Measurements from ENCODE around the gene SLC39A12. TPM values are rescaled to one million over a fixed set of nuclear protein-coding genes. Genes with fewer than 3 reads are reported as not detected.

SLC39A12 gene
- total and polyA plus RNA-seq, 2 of the 4 experiments (the other 2 are of a cell fraction), result not detected

- dilution Hi-C loops (cut with HindIII; ENCODE audit: low sequenced_read_pairs, unreplicated experiment) (no loop called here), in situ Hi-C loops (cut with MboI; ENCODE audit: low sequenced_read_pairs) (no loop called here), intact Hi-C loops (cut with micrococcal nuclease) (no loop called here)
- no peaks in the 10 kb centered on the region for H3K9me1 ChIP-seq (ENCODE audit: insufficient read depth, low read length)
- H3K27ac ChIP-seq (ENCODE audit: insufficient read depth, low read length), result no peak overlapping the region
- no peak overlapping the region for H2BK15ac ChIP-seq (ENCODE audit: low read depth, low read length)
- H3K56ac ChIP-seq (ENCODE audit: extremely low read depth, insufficient read depth, low read length), result no peak overlapping the region
- no peaks in the 10 kb centered on the region; the same call in 1 of the 2 replicates for H3K4me1 ChIP-seq (ENCODE audit: control insufficient read depth, insufficient read depth, low read length)
- no peak overlapping the region for H3K23ac ChIP-seq (ENCODE audit: low read depth, low read length)
- no peak overlapping the region for H3K4ac ChIP-seq (ENCODE audit: low read depth, low read length)
- no peak for TF ChIP-seq CHD1 (IDR thresholded peaks at IDR 0.05; ENCODE audit: low read depth, low read length)
- no peak for TF ChIP-seq POLR2A (IDR thresholded peaks at IDR 0.05; ENCODE audit: low read depth, low read length)
- TF ChIP-seq MAZ (IDR thresholded peaks at IDR 0.05; ENCODE audit: borderline replicate concordance, low read depth, low read length), result no peak
- no peak for TF ChIP-seq BHLHE40 (IDR thresholded peaks at IDR 0.05; ENCODE audit: low read depth, low read length)
- TF ChIP-seq MAFK (IDR thresholded peaks at IDR 0.05; ENCODE audit: low read depth, low read length), result no peak
- no peak for TF ChIP-seq RCOR1 (IDR thresholded peaks at IDR 0.05; ENCODE audit: insufficient replicate concordance, low read length)
- H2BK120ac ChIP-seq (ENCODE audit: low read depth, low read length), result no peak overlapping the region
- no peak overlapping the region for H3K18ac ChIP-seq (ENCODE audit: low read depth, low read length)
- H2BK5ac ChIP-seq (ENCODE audit: low read depth, low read length, poor library complexity, severe bottlenecking), result no peak overlapping the region
- H2AK5ac ChIP-seq (ENCODE audit: low read depth, low read length), result no peak overlapping the region
- CTCF ChIA-PET, result no interaction called here
- no peak for DNase-seq
- no peak overlapping the region for H2BK20ac ChIP-seq (ENCODE audit: low read depth, low read length)
- no peak overlapping the region for H3K4me2 ChIP-seq (ENCODE audit: low read depth, low read length)
- no peak overlapping the region for H3K4me3 ChIP-seq (ENCODE audit: insufficient read depth, low read depth, low read length)
- no peak overlapping the region for H4K91ac ChIP-seq (ENCODE audit: insufficient read depth, low read depth, low read length)
- no peak overlapping the region for H2AK9ac ChIP-seq (replicated peaks; ENCODE audit: low read depth, low read length, poor library complexity)
- no peak overlapping the region for H3K9ac ChIP-seq (ENCODE audit: low read depth, low read length)
- no peaks in the 10 kb centered on the region for H4K20me1 ChIP-seq (ENCODE audit: insufficient read depth, low read length)
- no peak overlapping the region for H3K14ac ChIP-seq (replicated peaks; ENCODE audit: low read depth, low read length)
- WGBS, 2 experiments (ENCODE audit: extremely low coverage in 2 of 2, insufficient read length in 1 of 2), result no CpG with 5 or more reads among the region's 8 CpGs
- no peak overlapping the region for H2AFZ ChIP-seq (replicated peaks; ENCODE audit: low read length, poor library complexity)
- no peak for ATAC-seq (ENCODE audit: low read depth)
- BruUV-seq (replicated peaks), result no TSS peak
- no peaks in the 10 kb centered on the region for H3K36me3 ChIP-seq (ENCODE audit: control insufficient read depth, insufficient read depth, low read length)
- peaks cover 38% of the 10 kb centered on the region for H3K27me3 ChIP-seq (ENCODE audit: control insufficient read depth, insufficient read depth, low read length)
- no peak overlapping the region for H4K5ac ChIP-seq (ENCODE audit: low read depth, low read length)
- no peaks in the 10 kb centered on the region for H3K79me1 ChIP-seq (ENCODE audit: low read depth in 1 of 2, low read length in 2 of 2)
- POLR2A ChIA-PET (ENCODE audit: unreplicated experiment), result no interaction called here
- H4K8ac ChIP-seq (ENCODE audit: low read depth in 2 of 2, low read length in 2 of 2), result no peak overlapping the region
- no peaks in the 10 kb centered on the region; the same call in 1 of the 2 replicates for H3K9me3 ChIP-seq (ENCODE audit: control insufficient read depth, insufficient read depth, low read length)
These were observed 130.7 kb downstream of the SLC39A12 start for GRCh38 chr10:18082381-18082780.
